IPS-15b (cell line): ENCODE measurements around the gene TMEM200C.

Experiments
- H3K27me3 ChIP-seq: one replicate; pipeline ENCODE4 v1.6.1; 2013; ENCODE audit warnings: low read length; ENCODE audit not compliant: control insufficient read depth, insufficient read depth
- H3K36me3 ChIP-seq: one replicate; pipeline ENCODE4 v1.6.1; 2013; ENCODE audit warnings: low read length; ENCODE audit not compliant: control insufficient read depth, insufficient read depth
- H3K4me1 ChIP-seq: one replicate; pipeline ENCODE4 v1.6.1; 2013; ENCODE audit warnings: mild to moderate bottlenecking, low read length; ENCODE audit not compliant: control insufficient read depth, insufficient read depth
- H3K4me3 ChIP-seq: one replicate; pipeline ENCODE4 v1.5.1; 2013; ENCODE audit warnings: low read depth, low read length
- H3K9ac ChIP-seq: one replicate; pipeline ENCODE4 v1.6.1; 2013; ENCODE audit warnings: low read depth, mild to moderate bottlenecking, low read length
- H3K9me3 ChIP-seq: one replicate; pipeline ENCODE4 v1.6.1; 2013; ENCODE audit warnings: mild to moderate bottlenecking, low read length; ENCODE audit not compliant: control insufficient read depth, insufficient read depth

The TMEM200C gene

DNA sequence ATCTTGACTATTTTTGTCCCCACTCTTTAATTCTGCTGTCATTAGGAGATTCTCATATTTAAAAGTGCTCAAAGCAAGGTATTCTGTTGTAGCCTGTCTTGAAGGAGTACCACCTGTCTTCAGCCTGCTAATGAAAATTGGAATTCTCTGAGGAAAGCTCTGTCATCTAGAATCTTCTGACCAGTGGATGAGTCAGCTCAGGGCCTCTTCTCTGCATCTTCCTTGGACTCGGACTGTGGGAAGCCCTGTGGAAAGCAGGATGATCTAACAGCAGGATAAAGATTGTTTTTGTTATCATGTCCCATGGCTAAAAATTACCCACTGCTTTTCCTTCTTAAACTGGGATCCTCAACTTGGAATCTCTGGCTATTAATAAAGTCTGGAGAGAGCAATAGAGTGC lies 18.7 kb upstream of the TMEM200C start:
- H3K36me3 ChIP-seq, result no peaks in the 10 kb centered on the region
- no peak overlapping the region for H3K4me3 ChIP-seq
- no peaks in the 10 kb centered on the region for H3K27me3 ChIP-seq
- H3K9ac ChIP-seq, result no peak overlapping the region
- no peaks in the 10 kb centered on the region for H3K9me3 ChIP-seq
- peaks cover 7% of the 10 kb centered on the region for H3K4me1 ChIP-seq

DNA sequence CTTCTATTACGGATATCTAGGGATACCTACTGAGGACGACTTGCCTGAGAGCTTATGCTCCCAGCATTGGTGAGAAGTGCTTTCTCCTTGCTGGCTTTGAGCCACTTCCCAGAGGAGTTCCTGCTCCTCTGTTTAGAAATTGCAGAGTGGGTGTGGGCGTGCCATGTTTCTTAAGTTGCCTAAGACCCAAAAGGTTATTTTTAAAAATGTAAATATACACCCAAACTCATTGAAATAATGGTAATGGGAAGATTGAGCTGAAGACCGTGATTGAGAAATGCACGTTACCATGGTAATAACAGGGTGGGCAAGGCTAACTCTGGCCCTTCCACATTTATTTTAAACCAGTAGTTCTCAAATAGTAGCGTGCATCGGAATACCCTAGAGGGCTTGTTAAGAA lies 17.2 kb upstream of the TMEM200C start:
- no peaks in the 10 kb centered on the region for H3K9me3 ChIP-seq
- H3K9ac ChIP-seq, result no peak overlapping the region
- H3K4me3 ChIP-seq, result no peak overlapping the region
- no peaks in the 10 kb centered on the region for H3K36me3 ChIP-seq
- H3K27me3 ChIP-seq, result no peaks in the 10 kb centered on the region
- H3K4me1 ChIP-seq, result peaks cover 11% of the 10 kb centered on the region

- H3K9me3 ChIP-seq, result no peaks in the 10 kb centered on the region
- no peak overlapping the region for H3K4me3 ChIP-seq
- peaks cover 11% of the 10 kb centered on the region for H3K4me1 ChIP-seq
- no peaks in the 10 kb centered on the region for H3K36me3 ChIP-seq
- H3K27me3 ChIP-seq, result no peaks in the 10 kb centered on the region
- H3K9ac ChIP-seq, result no peak overlapping the region
Observed at GRCh38 chr18:5909125-5909524, 13.8 kb upstream of the TMEM200C start.

GRCh38 chr18:5903386-5903785 lies 8.1 kb upstream of the TMEM200C start:
- no peaks in the 10 kb centered on the region for H3K4me1 ChIP-seq
- no peaks in the 10 kb centered on the region for H3K36me3 ChIP-seq
- H3K27me3 ChIP-seq, result peaks cover 3% of the 10 kb centered on the region
- no peaks in the 10 kb centered on the region for H3K9me3 ChIP-seq
- no peak overlapping the region for H3K4me3 ChIP-seq
- no peak overlapping the region for H3K9ac ChIP-seq

GRCh38 chr18:5900262-5900661 lies 4.9 kb upstream of the TMEM200C start:
- Histone ChIP-seq H3K4me3 (no peak overlapping the region), H3K36me3 (no peaks in the 10 kb centered on the region), H3K27me3 (peaks cover 23% of the 10 kb centered on the region), H3K9me3 (no peaks in the 10 kb centered on the region), H3K4me1 (no peaks in the 10 kb centered on the region), H3K9ac (no peak overlapping the region)

DNA sequence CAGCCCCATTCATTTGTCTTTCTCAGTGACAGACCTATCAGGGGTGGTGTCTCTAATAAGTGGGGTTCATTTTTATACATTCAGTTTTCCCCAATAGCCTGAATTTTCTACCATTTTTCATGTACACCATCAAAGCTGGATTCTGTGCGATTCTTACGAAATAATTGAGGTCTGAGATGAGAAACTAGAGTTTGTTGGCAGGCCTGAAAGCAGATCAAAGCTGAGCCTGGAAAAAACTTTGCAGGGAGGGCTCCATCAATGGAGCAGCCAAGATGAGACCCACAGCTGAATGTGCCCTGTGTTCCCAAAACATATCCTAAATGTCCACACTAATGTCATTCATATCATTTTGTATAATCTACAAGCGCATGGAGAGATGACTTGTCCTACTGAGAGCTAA lies 4.5 kb upstream of the TMEM200C start:
- no peaks in the 10 kb centered on the region for H3K4me1 ChIP-seq
- H3K36me3 ChIP-seq, result no peaks in the 10 kb centered on the region
- H3K9me3 ChIP-seq, result no peaks in the 10 kb centered on the region
- peaks cover 23% of the 10 kb centered on the region for H3K27me3 ChIP-seq
- H3K9ac ChIP-seq, result no peak overlapping the region
- H3K4me3 ChIP-seq, result no peak overlapping the region

DNA sequence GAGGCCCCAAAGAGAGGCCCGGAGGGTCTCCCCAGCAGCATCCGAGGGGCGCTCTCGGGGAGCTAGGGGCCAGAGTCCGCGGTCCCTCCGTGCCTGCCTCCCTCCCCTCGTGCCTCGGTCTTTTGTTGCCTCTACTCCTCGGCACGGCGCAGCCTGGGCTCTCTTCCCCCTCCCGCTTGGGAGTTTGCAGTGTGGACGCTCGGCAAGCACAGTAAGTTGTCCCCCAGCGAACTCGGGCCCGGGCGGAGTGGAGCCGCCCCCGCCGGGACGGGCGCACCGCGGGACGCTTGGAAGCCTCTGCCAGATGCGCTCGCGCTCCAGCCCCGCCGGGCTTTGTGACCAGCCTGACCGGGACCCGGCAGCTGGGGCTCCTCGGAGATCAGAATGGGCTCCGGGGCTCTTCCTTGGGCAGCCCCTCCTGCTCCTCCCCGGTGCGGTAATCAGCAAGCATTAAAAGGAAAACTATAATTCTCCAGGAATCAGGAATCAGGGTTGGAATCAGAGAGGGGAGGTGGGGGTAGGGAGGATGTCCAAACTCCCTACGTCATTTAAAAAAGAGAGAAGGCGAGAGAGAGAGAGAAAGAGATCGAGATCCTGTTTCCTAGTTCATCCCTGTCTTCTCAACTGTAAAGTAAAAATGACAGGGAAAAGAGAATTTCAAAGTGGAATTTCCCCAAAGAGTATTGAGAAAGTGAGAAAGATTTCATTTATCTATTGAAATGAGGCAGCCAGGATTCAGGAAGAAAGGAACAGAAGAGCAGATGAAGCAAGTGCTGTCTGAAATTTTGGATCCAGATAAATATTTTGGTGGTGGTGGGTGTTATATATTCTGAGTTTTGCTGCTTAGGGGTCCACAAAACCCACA lies 786 bp upstream of the TMEM200C start:
- peak overlapping the region; percentile 54 for H3K9ac ChIP-seq

DNA sequence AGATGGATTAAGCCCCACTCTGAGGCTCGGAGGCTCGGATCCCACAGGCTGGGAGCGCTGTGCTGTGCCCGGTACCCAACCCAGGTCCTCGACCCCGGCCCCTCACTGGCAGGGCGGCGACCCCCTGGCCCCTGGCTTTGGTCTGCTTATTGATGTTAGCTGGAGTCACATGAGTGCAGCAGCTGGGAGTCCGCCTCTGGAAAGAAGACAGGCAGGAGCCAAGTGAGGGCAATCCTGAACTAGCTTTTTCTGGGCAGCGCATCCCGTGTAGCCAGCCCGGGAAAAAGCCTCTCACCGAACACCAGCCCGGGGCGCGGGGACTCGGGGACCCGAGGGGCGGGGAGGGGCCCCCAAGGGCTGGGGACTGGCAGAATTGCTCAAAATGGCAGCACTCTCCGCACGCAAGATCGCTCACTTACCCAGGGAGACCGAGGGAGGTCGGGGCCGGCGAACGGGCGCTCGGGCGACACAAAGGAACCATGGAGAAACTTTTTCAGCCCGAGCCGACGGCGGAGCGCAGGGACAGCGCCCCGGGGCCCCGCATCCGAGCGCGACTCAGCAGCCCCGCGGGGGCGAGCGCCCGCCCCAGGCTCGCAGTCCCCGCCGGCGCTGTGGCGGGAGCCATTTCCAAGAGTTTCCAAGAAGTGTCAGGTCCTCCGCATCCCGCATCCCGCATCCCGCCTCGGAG lies 567 bp downstream of the TMEM200C start:
- Histone ChIP-seq H3K9ac (peak overlapping the region; percentile 47), H3K9me3 (no peaks in the 10 kb centered on the region), H3K27me3 (peaks cover 64% of the 10 kb centered on the region), H3K4me1 (peaks cover 5% of the 10 kb centered on the region), H3K4me3 (peak overlapping the region; percentile 70), H3K36me3 (no peaks in the 10 kb centered on the region)

More for the DNA sequence above, 786 bp upstream of the TMEM200C start:
- Histone ChIP-seq H3K4me1 (peaks cover 5% of the 10 kb centered on the region), H3K36me3 (no peaks in the 10 kb centered on the region), H3K9me3 (no peaks in the 10 kb centered on the region), H3K4me3 (peak overlapping the region; percentile 77), H3K27me3 (peaks cover 58% of the 10 kb centered on the region)

GRCh38 chr18:5893956-5894610 lies 1.2 kb downstream of the TMEM200C start:
- H3K4me1 ChIP-seq, result peaks cover 5% of the 10 kb centered on the region
- H3K4me3 ChIP-seq, result peak overlapping the region; percentile 70
- no peaks in the 10 kb centered on the region for H3K9me3 ChIP-seq
- peaks cover 68% of the 10 kb centered on the region for H3K27me3 ChIP-seq
- H3K9ac ChIP-seq, result peak overlapping the region; percentile 47
- no peaks in the 10 kb centered on the region for H3K36me3 ChIP-seq

- H3K27me3 ChIP-seq, result peaks cover 61% of the 10 kb centered on the region
Observed at GRCh38 chr18:5892823-5893431, 2.4 kb downstream of the TMEM200C start.

GRCh38 chr18:5891854-5892215 lies 3.5 kb downstream of the TMEM200C start:
- Histone ChIP-seq H3K4me3 (peak overlapping the region; percentile 50), H3K4me1 (peaks cover 5% of the 10 kb centered on the region), H3K9ac (no peak overlapping the region)

More at GRCh38 chr18:5892823-5893431, 2.4 kb downstream of the TMEM200C start:
- H3K4me3 ChIP-seq, result no peak overlapping the region
- no peak overlapping the region for H3K9ac ChIP-seq
- no peaks in the 10 kb centered on the region for H3K36me3 ChIP-seq
- H3K9me3 ChIP-seq, result no peaks in the 10 kb centered on the region
- peaks cover 5% of the 10 kb centered on the region for H3K4me1 ChIP-seq

More at GRCh38 chr18:5891854-5892215, 3.5 kb downstream of the TMEM200C start:
- Histone ChIP-seq H3K9me3 (no peaks in the 10 kb centered on the region), H3K27me3 (peaks cover 53% of the 10 kb centered on the region), H3K36me3 (no peaks in the 10 kb centered on the region)
